ENCODE data around the gene ETFB. TPM values are rescaled to one million over a fixed set of nuclear protein-coding genes. Genes with fewer than 3 reads are reported as not detected.

ETFB gene
- total RNA-seq, 1 experiment from 2014 or later = 125 TPM

- Histone ChIP-seq H3K27me3 (ENCODE audit: control insufficient read depth, insufficient read depth, low read length) (no peaks in the 10 kb centered on the region), H3K4me3 (ENCODE audit: insufficient read depth, low read depth, low read length) (no peak overlapping the region), H3K36me3 (replicated peaks; ENCODE audit: control insufficient read depth, insufficient read depth, low read length) (peaks cover 13% of the 10 kb centered on the region)
- DNase-seq = peak; percentile 87
Measured at GRCh38 chr19:51333836-51334460, 32.2 kb downstream of the ETFB start.

GRCh38 chr19:51331716-51332115 lies 34.5 kb downstream of the ETFB start:
- Histone ChIP-seq H3K36me3 (replicated peaks; ENCODE audit: control insufficient read depth, insufficient read depth, low read length) (peaks cover 13% of the 10 kb centered on the region), H3K4me3 (ENCODE audit: insufficient read depth, low read depth, low read length) (no peak overlapping the region), H3K27me3 (ENCODE audit: control insufficient read depth, insufficient read depth, low read length) (peaks cover 7% of the 10 kb centered on the region)
- no peak for DNase-seq

- DNase-seq = no peak
- Histone ChIP-seq H3K36me3 (replicated peaks; ENCODE audit: control insufficient read depth, insufficient read depth, low read length) (peaks cover 13% of the 10 kb centered on the region), H3K27me3 (ENCODE audit: control insufficient read depth, insufficient read depth, low read length) (peaks cover 9% of the 10 kb centered on the region), H3K4me3 (ENCODE audit: insufficient read depth, low read depth, low read length) (no peak overlapping the region)
Measured at GRCh38 chr19:51331193-51331592, 35.0 kb downstream of the ETFB start.

- peaks cover 13% of the 10 kb centered on the region for H3K36me3 ChIP-seq (replicated peaks; ENCODE audit: control insufficient read depth, insufficient read depth, low read length)
- peak; percentile 39 for DNase-seq
- no peak overlapping the region for H3K4me3 ChIP-seq (ENCODE audit: insufficient read depth, low read depth, low read length)
- H3K27me3 ChIP-seq (ENCODE audit: control insufficient read depth, insufficient read depth, low read length) = peaks cover 9% of the 10 kb centered on the region
Measured at GRCh38 chr19:51330366-51330765, 35.8 kb downstream of the ETFB start.

GRCh38 chr19:51329411-51329810 lies 36.8 kb downstream of the ETFB start:
- no peak overlapping the region for H3K4me3 ChIP-seq (ENCODE audit: insufficient read depth, low read depth, low read length)
- DNase-seq = no peak
- peaks cover 9% of the 10 kb centered on the region for H3K27me3 ChIP-seq (ENCODE audit: control insufficient read depth, insufficient read depth, low read length)
- peaks cover 13% of the 10 kb centered on the region for H3K36me3 ChIP-seq (replicated peaks; ENCODE audit: control insufficient read depth, insufficient read depth, low read length)

GRCh38 chr19:51327066-51328001 lies 38.9 kb downstream of the ETFB start:
- peak; percentile 99 for DNase-seq
- H3K4me3 ChIP-seq (ENCODE audit: insufficient read depth, low read depth, low read length) = peak overlapping the region; percentile 63

GRCh38 chr19:51326216-51327065 lies 39.7 kb downstream of the ETFB start:
- peak overlapping the region; percentile 63 for H3K4me3 ChIP-seq (ENCODE audit: insufficient read depth, low read depth, low read length)
- DNase-seq = peak; percentile 62
- H3K36me3 ChIP-seq (replicated peaks; ENCODE audit: control insufficient read depth, insufficient read depth, low read length) = peaks cover 3% of the 10 kb centered on the region; the same call in 1 of the 2 replicates
- peaks cover 9% of the 10 kb centered on the region for H3K27me3 ChIP-seq (ENCODE audit: control insufficient read depth, insufficient read depth, low read length)

More at GRCh38 chr19:51327066-51328001, 38.9 kb downstream of the ETFB start:
- Histone ChIP-seq H3K27me3 (ENCODE audit: control insufficient read depth, insufficient read depth, low read length) (peaks cover 9% of the 10 kb centered on the region), H3K36me3 (replicated peaks; ENCODE audit: control insufficient read depth, insufficient read depth, low read length) (peaks cover 8% of the 10 kb centered on the region)

- Histone ChIP-seq H3K36me3 (replicated peaks; ENCODE audit: control insufficient read depth, insufficient read depth, low read length) (no peaks in the 10 kb centered on the region; the same call in 1 of the 2 replicates), H3K4me3 (ENCODE audit: insufficient read depth, low read depth, low read length) (no peak overlapping the region), H3K27me3 (ENCODE audit: control insufficient read depth, insufficient read depth, low read length) (peaks cover 9% of the 10 kb centered on the region)
- peak; percentile 41 for DNase-seq
Measured at GRCh38 chr19:51325161-51325976, 40.8 kb downstream of the ETFB start.

GRCh38 chr19:51324167-51324481 lies 42.1 kb downstream of the ETFB start:
- DNase-seq = no peak
- Histone ChIP-seq H3K36me3 (replicated peaks; ENCODE audit: control insufficient read depth, insufficient read depth, low read length) (no peaks in the 10 kb centered on the region; the same call in 1 of the 2 replicates), H3K4me3 (ENCODE audit: insufficient read depth, low read depth, low read length) (no peak overlapping the region), H3K27me3 (ENCODE audit: control insufficient read depth, insufficient read depth, low read length) (peaks cover 9% of the 10 kb centered on the region)

- Histone ChIP-seq H3K27me3 (ENCODE audit: control insufficient read depth, insufficient read depth, low read length) (peaks cover 9% of the 10 kb centered on the region), H3K4me3 (ENCODE audit: insufficient read depth, low read depth, low read length) (no peak overlapping the region), H3K36me3 (replicated peaks; ENCODE audit: control insufficient read depth, insufficient read depth, low read length) (no peaks in the 10 kb centered on the region; the same call in 1 of the 2 replicates)
- peak; percentile 32 for DNase-seq
Measured at GRCh38 chr19:51323481-51324166, 42.6 kb downstream of the ETFB start.

- Histone ChIP-seq H3K4me3 (ENCODE audit: insufficient read depth, low read depth, low read length) (no peak overlapping the region), H3K27me3 (ENCODE audit: control insufficient read depth, insufficient read depth, low read length) (peaks cover 2% of the 10 kb centered on the region; the same call in 1 of the 2 replicates), H3K36me3 (replicated peaks; ENCODE audit: control insufficient read depth, insufficient read depth, low read length) (no peaks in the 10 kb centered on the region; the same call in 1 of the 2 replicates)
- peak; percentile 30 for DNase-seq
Measured at GRCh38 chr19:51321799-51322198, 44.4 kb downstream of the ETFB start.

GRCh38 chr19:51320280-51320657 lies 45.9 kb downstream of the ETFB start:
- Histone ChIP-seq H3K27me3 (ENCODE audit: control insufficient read depth, insufficient read depth, low read length) (no peaks in the 10 kb centered on the region), H3K4me3 (ENCODE audit: insufficient read depth, low read depth, low read length) (no peak overlapping the region), H3K36me3 (replicated peaks; ENCODE audit: control insufficient read depth, insufficient read depth, low read length) (no peaks in the 10 kb centered on the region; the same call in 1 of the 2 replicates)
- peak; percentile 61 for DNase-seq

- Histone ChIP-seq H3K36me3 (replicated peaks; ENCODE audit: control insufficient read depth, insufficient read depth, low read length) (no peaks in the 10 kb centered on the region; the same call in 1 of the 2 replicates), H3K4me3 (ENCODE audit: insufficient read depth, low read depth, low read length) (no peak overlapping the region), H3K27me3 (ENCODE audit: control insufficient read depth, insufficient read depth, low read length) (no peaks in the 10 kb centered on the region)
- no peak for DNase-seq
Measured at GRCh38 chr19:51319649-51320279, 46.4 kb downstream of the ETFB start.

All from H7 (cell line).